Glomerular visceral epithelial cell (primary cell): ENCODE measurements around the gene LRPAP1.

Source experiments
- DNase-seq: peaks from one replicate; pipeline ENCODE4 v3.0.0-alpha.2; 2016; ENCODE audit errors: extremely low spot score

Gene LRPAP1

GRCh38 chr4:3531318-3531878 lies 824 bp downstream of the LRPAP1 start:
- no peak for DNase-seq

- no peak for DNase-seq
Observed at GRCh38 chr4:3530663-3531254, 1.5 kb downstream of the LRPAP1 start.

GRCh38 chr4:3530051-3530450 lies 2.2 kb downstream of the LRPAP1 start:
- no peak for DNase-seq

- DNase-seq: no peak
Observed at GRCh38 chr4:3529363-3529762, 2.9 kb downstream of the LRPAP1 start.

- no peak for DNase-seq
Observed at GRCh38 chr4:3527914-3528876, 4.0 kb downstream of the LRPAP1 start.

GRCh38 chr4:3527101-3527913 lies 4.9 kb downstream of the LRPAP1 start:
- DNase-seq: no peak

- DNase-seq: no peak
Observed at GRCh38 chr4:3526456-3526855, 5.8 kb downstream of the LRPAP1 start.

- DNase-seq: no peak
Observed at GRCh38 chr4:3525532-3526430, 6.4 kb downstream of the LRPAP1 start.

- no peak for DNase-seq
Observed at GRCh38 chr4:3524920-3525319, 7.3 kb downstream of the LRPAP1 start.

- DNase-seq: no peak
Observed at GRCh38 chr4:3524349-3524748, 7.9 kb downstream of the LRPAP1 start.

GRCh38 chr4:3523628-3524221 lies 8.5 kb downstream of the LRPAP1 start:
- no peak for DNase-seq

- no peak for DNase-seq
Observed at GRCh38 chr4:3523146-3523627, 9.0 kb downstream of the LRPAP1 start.

- no peak for DNase-seq
Observed at GRCh38 chr4:3522651-3523050, 9.6 kb downstream of the LRPAP1 start.

- no peak for DNase-seq
Observed at GRCh38 chr4:3522326-3522640, 9.9 kb downstream of the LRPAP1 start.

GRCh38 chr4:3521621-3522325 lies 10.4 kb downstream of the LRPAP1 start:
- DNase-seq: no peak

- DNase-seq: no peak
Observed at GRCh38 chr4:3520796-3521600, 11.2 kb downstream of the LRPAP1 start.

GRCh38 chr4:3520276-3520675 lies 11.9 kb downstream of the LRPAP1 start:
- DNase-seq: no peak

- no peak for DNase-seq
Observed at GRCh38 chr4:3519468-3520264, 12.6 kb downstream of the LRPAP1 start.
